GM23338 (cell line): ENCODE data around the gene YIF1A. TPM values are rescaled to one million over a fixed set of nuclear protein-coding genes. Genes with fewer than 3 reads are reported as not detected.

ENCODE experiments used
- ATAC-seq: fragments of 200-7000 bp; cut with Tn5 transposase; 3 replicates; pipeline ENCODE4 v1.9.1; 2020
- DNase-seq: peaks from one replicate; pipeline ENCODE4 v3.0.0-alpha.2; 2015; ENCODE audit warnings: low spot score
- H2AFZ ChIP-seq: fragments of 200-600 bp; sonication (generic); 2 replicates; pipeline ENCODE4 v1.8.0; 2016; ENCODE audit warnings: antibody characterized with exemption, mild to moderate bottlenecking, moderate library complexity
- H3F3A ChIP-seq: fragments of 200-600 bp; sonication (generic); replicated peaks from 2 replicates; pipeline ENCODE4 v1.8.0; 2017; ENCODE audit warnings: antibody characterized with exemption, mixed run types, low read depth
- H3K27ac ChIP-seq: fragments of 200-600 bp; sonication (generic); 2 replicates; pipeline ENCODE4 v1.6.1; 2016; ENCODE audit warnings: low read depth
- H3K27me3 ChIP-seq: fragments of 200-600 bp; sonication (generic); 2 replicates; pipeline ENCODE4 v1.8.0; 2016; ENCODE audit warnings: mild to moderate bottlenecking, mixed run types, moderate library complexity; ENCODE audit not compliant: insufficient read depth
- H3K36me3 ChIP-seq: fragments of 200-600 bp; sonication (generic); 2 replicates; pipeline ENCODE4 v1.8.0; 2016; ENCODE audit warnings: mild to moderate bottlenecking; ENCODE audit not compliant: insufficient read depth
- H3K4me1 ChIP-seq: fragments of 200-600 bp; sonication (generic); 2 replicates; pipeline ENCODE4 v1.8.0; 2016; ENCODE audit warnings: mild to moderate bottlenecking, moderate library complexity; ENCODE audit not compliant: insufficient read depth
- H3K4me2 ChIP-seq: fragments of 200-600 bp; sonication (generic); 2 replicates; pipeline ENCODE4 v1.7.1; 2017; ENCODE audit warnings: mixed run types
- H3K4me3 ChIP-seq: fragments of 200-600 bp; sonication (generic); 2 replicates; pipeline ENCODE4 v1.6.1; 2016; ENCODE audit warnings: mixed run types
- H3K79me2 ChIP-seq: fragments of 200-600 bp; sonication (generic); replicated peaks from 2 replicates; pipeline ENCODE4 v1.8.0; 2017; ENCODE audit warnings: mild to moderate bottlenecking; ENCODE audit not compliant: insufficient read depth
- H3K9me2 ChIP-seq: fragments of 200-600 bp; sonication (generic); 2 replicates; pipeline ENCODE4 v1.8.0; 2017; ENCODE audit not compliant: insufficient read depth
- H4K20me1 ChIP-seq: fragments of 200-600 bp; sonication (generic); replicated peaks from 2 replicates; pipeline ENCODE4 v1.8.0; 2017; ENCODE audit warnings: mild to moderate bottlenecking; ENCODE audit not compliant: insufficient read depth
- H3K27ac Mint-ChIP-seq: 2 replicates; pipeline ENCODE4 v1.8.0; 2020; ENCODE audit warnings: inconsistent platforms, mild to moderate bottlenecking, moderate library complexity, mixed read lengths
- H3K27me3 Mint-ChIP-seq: 3 replicates; pipeline ENCODE4 v1.8.0; 2022; ENCODE audit warnings: low read depth, mild to moderate bottlenecking, moderate library complexity, mixed read lengths, inconsistent platforms; ENCODE audit not compliant: insufficient read depth, poor library complexity
- H3K36me3 Mint-ChIP-seq: 3 replicates; pipeline ENCODE4 v1.8.0; 2021; ENCODE audit warnings: low read depth, mild to moderate bottlenecking, inconsistent platforms, moderate library complexity, mixed read lengths
- H3K4me1 Mint-ChIP-seq: 3 replicates; pipeline ENCODE4 v1.8.0; 2020; ENCODE audit warnings: mild to moderate bottlenecking, inconsistent platforms, mixed read lengths
- H3K4me3 Mint-ChIP-seq: 3 replicates; pipeline ENCODE4 v1.8.0; 2021; ENCODE audit warnings: moderate library complexity, mild to moderate bottlenecking, inconsistent platforms, mixed read lengths
- H3K9me3 Mint-ChIP-seq: 3 replicates; pipeline ENCODE4 v1.8.0; 2020; ENCODE audit warnings: moderate library complexity, mild to moderate bottlenecking, inconsistent platforms, mixed read lengths
- CREB1 ChIP-seq: fragments of 250-450 bp; sonication (Bioruptor Pico); IDR thresholded peaks from 2 replicates; pipeline ENCODE4 v1.5.0; 2020; ENCODE audit warnings: low read depth, mild to moderate bottlenecking, moderate library complexity
- CTCF ChIP-seq, 2 experiments: fragments of 200-600 bp in 1 of 2; sonication (generic) in 1 of 2; conservative IDR thresholded peaks; 2 replicates each; pipeline versions ENCODE4 v1.5.1 to v1.6.1; 2016 to 2017; ENCODE audit warnings: antibody characterized with exemption in 2 of 2, low read depth in 2 of 2, mild to moderate bottlenecking in 2 of 2, moderate library complexity in 1 of 2
- EZH2 ChIP-seq: fragments of 200-600 bp; sonication (generic); IDR thresholded peaks from one replicate; pipeline ENCODE4 v1.8.0; 2017; ENCODE audit warnings: antibody characterized with exemption, mild to moderate bottlenecking, low read depth; ENCODE audit not compliant: unreplicated experiment
- EZH2phosphoT487 ChIP-seq: fragments of 200-600 bp; sonication (generic); IDR thresholded peaks from one replicate; pipeline ENCODE4 v1.8.1; 2018; ENCODE audit warnings: antibody characterized with exemption; ENCODE audit not compliant: unreplicated experiment
- NANOG ChIP-seq: IDR thresholded peaks from 2 replicates; pipeline ENCODE4 v1.6.1; 2016; ENCODE audit warnings: antibody characterized with exemption, borderline replicate concordance
- STAT1 ChIP-seq: IDR thresholded peaks from one replicate; pipeline ENCODE4 v1.6.1; 2016; ENCODE audit warnings: antibody characterized with exemption; ENCODE audit not compliant: unreplicated experiment
- ZNF114 ChIP-seq: fragments of 250-450 bp; sonication (Bioruptor Pico); IDR thresholded peaks from 2 replicates; pipeline ENCODE4 v1.5.0; 2020; ENCODE audit warnings: mild to moderate bottlenecking, moderate library complexity
- ZNF331 ChIP-seq: fragments of 250-450 bp; sonication (Bioruptor Pico); IDR thresholded peaks from 2 replicates; pipeline ENCODE4 v1.5.0; 2020; ENCODE audit warnings: low read depth, mild to moderate bottlenecking, moderate library complexity
- ZNF462 ChIP-seq: fragments of 250-450 bp; sonication (Bioruptor Pico); IDR thresholded peaks from 2 replicates; pipeline ENCODE4 v1.5.0; 2020; ENCODE audit warnings: mild to moderate bottlenecking, moderate library complexity
- polyA plus RNA-seq: library from polyadenylated mRNA; unstranded; fragments of >200 nt; fragmentation: Nextera tagmentation; extraction: Ambion mirVana; gene quantifications from 2 replicates; pipeline ENCODE4 v1.2.1, GENCODE V29; 2016
- total RNA-seq: library from RNA; depleted of rRNA; stranded (reverse); fragments of >200 nt; shearing (Covaris generic); gene quantifications from 2 replicates; pipeline ENCODE4 v1.2.3, GENCODE V29; 2014
- TF ChIP-seq, protein P1 (sequence below): IDR thresholded peaks from 2 replicates; pipeline ENCODE4 v1.6.1; 2016; ENCODE audit warnings: antibody characterized with exemption

Gene YIF1A
- total and polyA plus RNA-seq, 2 experiments from 2014 or later, result 75.6 to 87.0 TPM

- TF ChIP-seq EZH2phosphoT487, result no peak
- TF ChIP-seq, protein P1, sequence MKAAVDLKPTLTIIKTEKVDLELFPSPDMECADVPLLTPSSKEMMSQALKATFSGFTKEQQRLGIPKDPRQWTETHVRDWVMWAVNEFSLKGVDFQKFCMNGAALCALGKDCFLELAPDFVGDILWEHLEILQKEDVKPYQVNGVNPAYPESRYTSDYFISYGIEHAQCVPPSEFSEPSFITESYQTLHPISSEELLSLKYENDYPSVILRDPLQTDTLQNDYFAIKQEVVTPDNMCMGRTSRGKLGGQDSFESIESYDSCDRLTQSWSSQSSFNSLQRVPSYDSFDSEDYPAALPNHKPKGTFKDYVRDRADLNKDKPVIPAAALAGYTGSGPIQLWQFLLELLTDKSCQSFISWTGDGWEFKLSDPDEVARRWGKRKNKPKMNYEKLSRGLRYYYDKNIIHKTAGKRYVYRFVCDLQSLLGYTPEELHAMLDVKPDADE, result no peak
- TF ChIP-seq STAT1, result no peak
- no peak for TF ChIP-seq NANOG
- TF ChIP-seq ZNF114, result no peak
- Histone ChIP-seq H3K4me2 (no peak overlapping the region), H3K4me1 (peaks cover 5% of the 10 kb centered on the region; the same call in 1 of the 2 replicates), H3K27me3 (no peaks in the 10 kb centered on the region), H3F3A (no peaks in the 10 kb centered on the region), H2AFZ (no peak overlapping the region), H3K79me2 (no peaks in the 10 kb centered on the region), H3K27ac (no peak overlapping the region), H3K36me3 (no peaks in the 10 kb centered on the region), H3K4me3 (no peak overlapping the region), H3K9me2 (no peaks in the 10 kb centered on the region), H4K20me1 (no peaks in the 10 kb centered on the region)
- no peak overlapping the region for H3K4me3 Mint-ChIP-seq
- no peaks in the 10 kb centered on the region for H3K36me3 Mint-ChIP-seq
- DNase-seq (no peak), ATAC-seq (no peak)
- H3K27me3 Mint-ChIP-seq, result peaks cover 24% of the 10 kb centered on the region
- H3K9me3 Mint-ChIP-seq, result no peaks in the 10 kb centered on the region; the same call in 2 of the 3 replicates
- H3K27ac Mint-ChIP-seq, result no peak overlapping the region
- peaks cover 21% of the 10 kb centered on the region for H3K4me1 Mint-ChIP-seq
Observed at GRCh38 chr11:66326261-66327111, 37.5 kb upstream of the YIF1A start.

DNA sequence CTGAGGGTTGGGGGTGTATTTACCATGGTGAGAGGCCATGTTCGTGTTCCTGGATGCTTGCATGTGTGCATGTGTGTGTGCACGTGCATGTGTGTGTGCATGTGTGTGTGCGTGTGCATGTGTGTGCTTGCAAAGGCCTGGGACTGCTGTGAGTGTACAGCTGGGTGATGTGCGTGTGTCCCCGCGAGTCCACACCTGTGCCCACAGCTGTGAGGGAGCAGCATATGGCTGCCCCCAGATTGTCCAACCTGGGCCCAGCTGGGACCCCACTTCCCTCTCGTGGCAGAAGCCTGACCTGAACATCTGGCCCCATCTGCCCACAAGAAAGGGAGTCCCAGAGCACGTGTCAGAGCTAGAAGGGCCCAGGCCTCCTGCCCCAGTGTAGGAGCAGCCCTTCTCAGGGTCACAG lies 36.3 kb upstream of the YIF1A start:
- H3K27me3 ChIP-seq, result no peaks in the 10 kb centered on the region
- no peaks in the 10 kb centered on the region for H3F3A ChIP-seq
- H3K4me3 ChIP-seq, result no peak overlapping the region
- H3K27me3 Mint-ChIP-seq, result peaks cover 23% of the 10 kb centered on the region
- H3K9me2 ChIP-seq, result no peaks in the 10 kb centered on the region
- H3K4me3 Mint-ChIP-seq, result no peak overlapping the region
- peaks cover 2% of the 10 kb centered on the region; the same call in 2 of the 3 replicates for H3K9me3 Mint-ChIP-seq
- no peaks in the 10 kb centered on the region for H4K20me1 ChIP-seq
- no peaks in the 10 kb centered on the region for H3K79me2 ChIP-seq
- peaks cover 21% of the 10 kb centered on the region for H3K4me1 Mint-ChIP-seq
- DNase-seq (no peak), ATAC-seq (no peak)
- H3K36me3 Mint-ChIP-seq, result peaks cover 1% of the 10 kb centered on the region; the same call in 1 of the 3 replicates
- H3K27ac Mint-ChIP-seq, result no peak overlapping the region
- H3K4me2 ChIP-seq, result no peak overlapping the region
- H3K27ac ChIP-seq, result no peak overlapping the region
- peaks cover 5% of the 10 kb centered on the region; the same call in 1 of the 2 replicates for H3K4me1 ChIP-seq
- no peak overlapping the region for H2AFZ ChIP-seq
- H3K36me3 ChIP-seq, result no peaks in the 10 kb centered on the region
- no peak for TF ChIP-seq CREB1 (CRISPR knock-in tag)
- TF ChIP-seq STAT1, result no peak
- TF ChIP-seq ZNF114, result no peak
- TF ChIP-seq EZH2, result no peak
- TF ChIP-seq, protein P1, result no peak
- no peak for TF ChIP-seq ZNF462 (CRISPR knock-in tag)
- no peak for TF ChIP-seq CTCF (conservative IDR thresholded peaks at IDR 0.05; ENCODE audit: low read depth in 2 of 2)
- TF ChIP-seq NANOG, result no peak
- TF ChIP-seq ZNF331, result no peak
